ENCODE measurements around the gene MFSD6L. TPM values are rescaled to one million over a fixed set of nuclear protein-coding genes. Genes with fewer than 3 reads are reported as not detected.

MFSD6L gene
- total RNA-seq, 1 experiment from 2014 or later: 2.1 TPM

DNA sequence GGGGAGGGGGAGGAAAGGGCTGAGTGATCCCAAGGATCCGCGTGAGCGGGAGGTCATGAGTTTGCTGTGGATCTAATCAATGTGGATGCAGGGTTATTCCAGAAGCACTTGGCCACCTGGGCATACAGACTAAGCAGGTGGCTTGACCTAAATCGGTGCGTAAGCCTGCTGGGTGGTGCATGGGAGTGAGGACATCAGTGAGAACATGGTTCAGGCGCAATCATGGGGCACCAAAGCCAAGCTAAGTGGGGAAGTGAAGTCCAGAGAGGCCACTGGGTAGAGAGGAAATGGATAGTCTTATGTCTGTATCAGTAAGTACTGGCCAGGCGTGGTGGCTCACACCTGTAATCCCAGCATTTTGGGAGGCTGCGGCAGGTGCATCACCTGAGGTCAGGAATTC, 18.9 kb upstream of the MFSD6L start:
- H3K27me3 ChIP-seq (ENCODE audit: insufficient read depth, low read length): no peaks in the 10 kb centered on the region
- Mint-ChIP-seq H3K4me1 (peaks cover 3 to 11% of the 10 kb centered on the region in 2 experiments; a peak in 2 of 4 replicates), H3K27me3 (ENCODE audit: low read depth) (peaks cover 24% of the 10 kb centered on the region), H3K9me3 (peaks cover 0 to under 1% of the 10 kb centered on the region in 2 experiments; a peak in 1 of 5 replicates), H3K4me3 (no peak overlapping the region), H3K36me3 (ENCODE audit: insufficient read depth in 1 of 3, low read depth in 3 of 3) (no peaks in the 10 kb centered on the region), H3K27ac (no peak overlapping the region)
- no CpG with 5 or more reads among the region's 8 CpGs for WGBS (ENCODE audit: extremely low coverage, insufficient read length, low lambda C conversion rate)
- no peak overlapping the region for H2BK12ac ChIP-seq (ENCODE audit: insufficient read length, low read depth, low read length)
- no peak overlapping the region for H2BK15ac ChIP-seq (ENCODE audit: low read depth, low read length)
- no peak overlapping the region for H2BK120ac ChIP-seq (ENCODE audit: low read depth, low read length, poor library complexity, severe bottlenecking)
- no peak overlapping the region for H2BK20ac ChIP-seq (ENCODE audit: low read depth, low read length, poor library complexity, severe bottlenecking)
- no peaks in the 10 kb centered on the region for H3K23me2 ChIP-seq (ENCODE audit: insufficient read length, low read depth, low read length, poor library complexity, severe bottlenecking)
- H2AK5ac ChIP-seq (ENCODE audit: insufficient read length, low read length): no peak overlapping the region
- H3K4me1 ChIP-seq (ENCODE audit: insufficient read depth, low read length): no peaks in the 10 kb centered on the region
- no peak overlapping the region for H4K91ac ChIP-seq (ENCODE audit: insufficient read length, low read depth, low read length)
- no peaks in the 10 kb centered on the region for H3K9me3 ChIP-seq (ENCODE audit: control insufficient read depth, low read depth, low read length)
- no peak overlapping the region for H4K8ac ChIP-seq (replicated peaks; ENCODE audit: insufficient read length, low read depth, low read length)
- H3K23ac ChIP-seq (ENCODE audit: insufficient read length, low read depth, low read length): no peak overlapping the region
- H4K20me1 ChIP-seq (ENCODE audit: control insufficient read depth, insufficient read depth, insufficient read length): no peaks in the 10 kb centered on the region
- H3T11ph ChIP-seq (ENCODE audit: low read length): no peak overlapping the region
- H3K9ac ChIP-seq (ENCODE audit: extremely low read depth, insufficient read length, low read length): no peak overlapping the region
- no peak overlapping the region for H2BK5ac ChIP-seq (ENCODE audit: insufficient read length, low read length)
- TF ChIP-seq, protein P1, sequence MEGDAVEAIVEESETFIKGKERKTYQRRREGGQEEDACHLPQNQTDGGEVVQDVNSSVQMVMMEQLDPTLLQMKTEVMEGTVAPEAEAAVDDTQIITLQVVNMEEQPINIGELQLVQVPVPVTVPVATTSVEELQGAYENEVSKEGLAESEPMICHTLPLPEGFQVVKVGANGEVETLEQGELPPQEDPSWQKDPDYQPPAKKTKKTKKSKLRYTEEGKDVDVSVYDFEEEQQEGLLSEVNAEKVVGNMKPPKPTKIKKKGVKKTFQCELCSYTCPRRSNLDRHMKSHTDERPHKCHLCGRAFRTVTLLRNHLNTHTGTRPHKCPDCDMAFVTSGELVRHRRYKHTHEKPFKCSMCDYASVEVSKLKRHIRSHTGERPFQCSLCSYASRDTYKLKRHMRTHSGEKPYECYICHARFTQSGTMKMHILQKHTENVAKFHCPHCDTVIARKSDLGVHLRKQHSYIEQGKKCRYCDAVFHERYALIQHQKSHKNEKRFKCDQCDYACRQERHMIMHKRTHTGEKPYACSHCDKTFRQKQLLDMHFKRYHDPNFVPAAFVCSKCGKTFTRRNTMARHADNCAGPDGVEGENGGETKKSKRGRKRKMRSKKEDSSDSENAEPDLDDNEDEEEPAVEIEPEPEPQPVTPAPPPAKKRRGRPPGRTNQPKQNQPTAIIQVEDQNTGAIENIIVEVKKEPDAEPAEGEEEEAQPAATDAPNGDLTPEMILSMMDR (conservative IDR thresholded peaks at IDR 0.05): no peak
- no peak overlapping the region for H4K5ac ChIP-seq (ENCODE audit: insufficient read length, low read depth, low read length)
- H3K79me2 ChIP-seq (ENCODE audit: insufficient read depth, low read length): no peaks in the 10 kb centered on the region
- H3K27ac ChIP-seq (ENCODE audit: insufficient read length, low read depth, low read length): no peak overlapping the region
- H3K79me1 ChIP-seq (ENCODE audit: insufficient read depth, low read depth, low read length, poor library complexity, severe bottlenecking): no peaks in the 10 kb centered on the region
- DNase-seq: peak; percentile 27
- H3K14ac ChIP-seq (ENCODE audit: insufficient read depth, low read length): no peak overlapping the region
- no peak overlapping the region for H3K56ac ChIP-seq (ENCODE audit: insufficient read length, low read depth, low read length)
- no peak overlapping the region for H3K4ac ChIP-seq (ENCODE audit: low read depth, low read length)
- H3K18ac ChIP-seq (ENCODE audit: insufficient read length, low read depth, low read length): no peak overlapping the region
- H3K4me2 ChIP-seq (ENCODE audit: insufficient read depth, insufficient read length, low read length): no peak overlapping the region
- no peak overlapping the region for H2AFZ ChIP-seq (ENCODE audit: low read length)
